Measurements from ENCODE around the gene WDR45B. TPM values are rescaled to one million over a fixed set of nuclear protein-coding genes. Genes with fewer than 3 reads are reported as not detected.

The WDR45B gene
- total and polyA plus RNA-seq, 10 donors, result 30.9 to 80.2 (median 65.6) TPM

DNA sequence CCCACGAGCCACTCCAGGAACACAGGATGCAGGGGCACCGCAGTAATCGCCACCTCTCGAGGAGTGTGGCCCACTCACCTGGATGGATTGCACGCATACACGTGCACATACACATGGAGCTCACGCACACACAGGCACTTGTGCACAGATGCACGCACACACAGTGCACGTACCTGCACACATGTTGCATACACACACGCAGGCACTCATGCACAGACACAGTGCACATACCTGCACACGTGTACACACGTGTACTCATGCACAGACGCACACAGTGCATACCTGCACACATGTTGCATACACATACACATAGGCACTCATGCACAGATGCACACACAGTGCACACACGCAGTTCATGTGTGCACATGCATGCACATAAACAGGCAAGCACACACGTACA is 11.6 kb upstream of the WDR45B start:
- Histone ChIP-seq H3K4me1 (peaks cover 0 to 9% (median 4%) of the 10 kb centered on the region in 6 donors), H3K36me3 (peaks cover 0 to 31% (median 0%) of the 10 kb centered on the region in 6 donors), H3K27ac (no peak overlapping the region), H3K27me3 (replicated peaks in 1 of 7) (no peaks in the 10 kb centered on the region), H3K9me3 (no peaks in the 10 kb centered on the region), H3K4me3 (no peak overlapping the region)
- no peak for DNase-seq
- intact Hi-C loops (cut with DNase I; ENCODE audit: low total_unique reads), result loop anchor here (10.0 kb wide), 1 partner anchor 95 kb away; the partner anchor contains the start of gene TBCD
- 88 to 98% (median 93%) methylated on average over 14 to 15 of the region's 15 CpGs for WGBS, 5 donors
- TF ChIP-seq POLR2AphosphoS5 (IDR thresholded peaks at IDR 0.05) (no peak), POLR2A (IDR thresholded peaks at IDR 0.05) (no peak)
- TF ChIP-seq, protein P1, sequence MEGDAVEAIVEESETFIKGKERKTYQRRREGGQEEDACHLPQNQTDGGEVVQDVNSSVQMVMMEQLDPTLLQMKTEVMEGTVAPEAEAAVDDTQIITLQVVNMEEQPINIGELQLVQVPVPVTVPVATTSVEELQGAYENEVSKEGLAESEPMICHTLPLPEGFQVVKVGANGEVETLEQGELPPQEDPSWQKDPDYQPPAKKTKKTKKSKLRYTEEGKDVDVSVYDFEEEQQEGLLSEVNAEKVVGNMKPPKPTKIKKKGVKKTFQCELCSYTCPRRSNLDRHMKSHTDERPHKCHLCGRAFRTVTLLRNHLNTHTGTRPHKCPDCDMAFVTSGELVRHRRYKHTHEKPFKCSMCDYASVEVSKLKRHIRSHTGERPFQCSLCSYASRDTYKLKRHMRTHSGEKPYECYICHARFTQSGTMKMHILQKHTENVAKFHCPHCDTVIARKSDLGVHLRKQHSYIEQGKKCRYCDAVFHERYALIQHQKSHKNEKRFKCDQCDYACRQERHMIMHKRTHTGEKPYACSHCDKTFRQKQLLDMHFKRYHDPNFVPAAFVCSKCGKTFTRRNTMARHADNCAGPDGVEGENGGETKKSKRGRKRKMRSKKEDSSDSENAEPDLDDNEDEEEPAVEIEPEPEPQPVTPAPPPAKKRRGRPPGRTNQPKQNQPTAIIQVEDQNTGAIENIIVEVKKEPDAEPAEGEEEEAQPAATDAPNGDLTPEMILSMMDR (IDR thresholded peaks at IDR 0.05 in 8 of 11, conservative IDR thresholded peaks at IDR 0.05 in 3 of 11), result no peak

DNA sequence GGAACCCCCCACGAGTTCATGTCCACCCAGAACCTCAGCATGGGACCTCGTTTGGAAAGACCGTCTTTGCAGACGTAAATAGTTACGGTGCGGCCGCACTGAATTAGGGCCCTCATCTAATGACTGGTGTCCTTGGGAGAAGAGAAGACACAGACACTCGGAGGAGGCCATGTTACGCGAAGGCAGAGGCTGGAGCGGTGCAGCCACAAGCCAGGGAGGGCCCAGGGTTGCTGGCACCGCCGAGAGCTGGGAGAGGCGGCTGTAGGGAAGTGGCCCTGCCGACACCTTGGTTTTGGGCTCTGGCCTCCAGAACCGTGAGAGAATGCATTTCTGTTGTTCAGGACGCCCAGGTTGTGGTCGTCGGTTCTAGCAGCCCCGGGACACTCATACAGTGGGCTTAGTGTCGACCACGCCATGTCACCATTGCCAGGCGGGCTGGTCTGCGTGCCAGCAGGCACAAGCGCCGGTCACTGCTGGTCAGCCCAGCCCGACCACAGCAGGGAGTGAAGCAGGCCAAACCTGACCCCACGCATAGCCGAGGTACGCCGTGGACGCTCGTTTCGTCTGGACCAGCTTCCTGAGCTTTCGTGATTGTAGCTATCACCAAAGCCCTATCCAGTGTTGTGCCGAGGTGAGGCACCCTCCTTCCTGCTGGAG is 10.7 kb upstream of the WDR45B start:
- WGBS, 5 donors, result 91 to 94% (median 94%) methylated on average over 29 to 36 of the region's 36 CpGs
- Histone ChIP-seq H3K27ac (no peak overlapping the region), H3K4me1 (peaks cover 0 to 16% (median 6%) of the 10 kb centered on the region in 6 donors), H3K4me3 (no peak overlapping the region), H3K36me3 (peaks cover 0 to 31% (median 0%) of the 10 kb centered on the region in 6 donors), H3K9me3 (no peaks in the 10 kb centered on the region), H3K27me3 (replicated peaks in 1 of 7) (no peaks in the 10 kb centered on the region)
- intact Hi-C loops (cut with DNase I; ENCODE audit: low total_unique reads), result loop anchor here (10.0 kb wide), 1 partner anchor 96 kb away; the partner anchor contains the start of gene TBCD
- no peak for TF ChIP-seq POLR2AphosphoS5 (IDR thresholded peaks at IDR 0.05)
- DNase-seq, result no peak

DNA sequence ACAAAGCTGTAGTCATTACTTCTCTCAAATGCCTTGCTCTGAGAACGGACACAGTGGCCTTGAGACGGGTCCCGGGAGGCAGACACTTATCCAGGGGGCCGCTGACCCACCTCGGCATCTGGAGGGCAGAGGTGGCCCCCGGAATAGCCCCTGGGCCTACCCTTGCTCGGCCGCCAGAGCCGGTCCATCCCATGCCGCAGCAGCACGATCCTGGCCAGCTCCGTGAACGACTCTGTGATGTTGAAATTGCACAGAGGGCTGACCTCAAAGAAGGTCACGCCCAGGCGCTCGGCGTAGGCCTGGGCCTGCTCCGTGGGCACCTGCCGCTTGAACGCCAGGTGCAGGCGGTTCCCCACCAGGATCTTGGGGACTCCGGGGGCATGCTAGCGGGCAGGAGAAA is 10.1 kb upstream of the WDR45B start:
- H3K27ac ChIP-seq, result no peak overlapping the region
- H3K36me3 ChIP-seq, result peaks cover 0 to 31% (median 0%) of the 10 kb centered on the region in 6 donors
- H3K27me3 ChIP-seq (replicated peaks in 1 of 7), result no peaks in the 10 kb centered on the region
- no peaks in the 10 kb centered on the region for H3K9me3 ChIP-seq
- intact Hi-C loops (cut with DNase I; ENCODE audit: low total_unique reads), result loop anchor here (10.0 kb wide), 1 partner anchor 96 kb away; the partner anchor contains the start of gene TBCD
- WGBS, 5 donors, result 93 to 95% (median 94%) methylated on average over 10 to 23 of the region's 23 CpGs; no CpG with 5 or more reads in 1 of the 5 donors
- H3K4me3 ChIP-seq, result no peak overlapping the region
- TF ChIP-seq, protein P1 (IDR thresholded peaks at IDR 0.05 in 8 of 11, conservative IDR thresholded peaks at IDR 0.05 in 3 of 11), result no peak
- TF ChIP-seq POLR2A (IDR thresholded peaks at IDR 0.05) (no peak), POLR2AphosphoS5 (IDR thresholded peaks at IDR 0.05) (no peak)
- no peak for DNase-seq
- H3K4me1 ChIP-seq, result peaks cover 0 to 16% (median 6%) of the 10 kb centered on the region in 6 donors

DNA sequence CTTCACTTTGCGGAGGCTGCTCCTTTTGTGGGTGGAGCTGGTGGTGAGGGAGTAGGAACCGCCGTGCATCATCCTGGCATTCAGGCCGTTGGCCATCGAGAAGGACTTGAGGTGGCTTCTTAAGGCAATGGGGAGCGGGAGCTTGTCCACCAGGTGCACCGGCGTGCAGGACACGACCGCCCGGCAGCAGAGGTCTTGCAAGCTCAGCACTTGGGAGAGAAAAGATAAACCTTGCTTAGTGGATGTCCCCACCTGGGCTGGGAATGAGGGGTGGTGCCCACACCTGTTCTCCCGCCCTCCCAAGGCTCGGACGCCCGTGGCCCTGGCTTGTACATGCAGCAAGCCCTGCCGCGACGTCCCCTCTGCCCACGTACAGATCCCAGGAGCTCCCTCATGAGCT is 9.7 kb upstream of the WDR45B start:
- Histone ChIP-seq H3K27ac (no peak overlapping the region), H3K4me3 (no peak overlapping the region), H3K4me1 (peaks cover 0 to 16% (median 6%) of the 10 kb centered on the region in 6 donors), H3K36me3 (peaks cover 0 to 31% (median 0%) of the 10 kb centered on the region in 6 donors), H3K9me3 (no peaks in the 10 kb centered on the region), H3K27me3 (replicated peaks in 1 of 7) (no peaks in the 10 kb centered on the region)
- TF ChIP-seq, protein P1 (IDR thresholded peaks at IDR 0.05 in 8 of 11, conservative IDR thresholded peaks at IDR 0.05 in 3 of 11), result no peak
- WGBS, 5 donors, result 92 to 97% (median 95%) methylated on average over 11 to 19 of the region's 19 CpGs
- DNase-seq, result no peak
- intact Hi-C loops (cut with DNase I; ENCODE audit: low total_unique reads), result loop anchor here (10.0 kb wide), 1 partner anchor 97 kb away; the partner anchor contains the start of gene TBCD

Measured in spleen (tissue), 11 donors.